AG20443 (cell line): Measurements from ENCODE around the gene SNRNP48.

Experiments used
- DNase-seq: peaks from one replicate; pipeline ENCODE4 v3.0.0; 2012; ENCODE audit warnings: low spot score, mixed read lengths

SNRNP48 gene

DNA sequence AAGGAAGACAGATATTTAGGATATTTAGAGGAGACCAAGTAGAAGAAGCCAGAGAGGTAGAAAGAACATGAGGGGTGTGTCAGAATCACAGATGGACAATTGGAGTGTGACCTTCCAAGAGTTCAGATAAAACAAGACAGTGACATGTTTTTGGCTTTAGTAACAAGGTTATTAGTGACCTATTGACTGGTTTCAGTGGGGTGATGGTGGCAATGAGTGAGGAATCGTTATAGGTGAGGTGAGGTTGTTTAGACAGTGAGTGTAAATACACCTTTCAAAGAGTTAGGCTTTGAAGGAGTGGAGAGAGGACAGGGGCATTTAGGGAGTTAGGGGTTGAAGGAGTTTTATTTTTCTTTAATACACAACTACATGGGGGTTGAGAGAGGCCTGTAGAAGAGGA, 3.2 kb downstream of the SNRNP48 start:
- no peak for DNase-seq

DNA sequence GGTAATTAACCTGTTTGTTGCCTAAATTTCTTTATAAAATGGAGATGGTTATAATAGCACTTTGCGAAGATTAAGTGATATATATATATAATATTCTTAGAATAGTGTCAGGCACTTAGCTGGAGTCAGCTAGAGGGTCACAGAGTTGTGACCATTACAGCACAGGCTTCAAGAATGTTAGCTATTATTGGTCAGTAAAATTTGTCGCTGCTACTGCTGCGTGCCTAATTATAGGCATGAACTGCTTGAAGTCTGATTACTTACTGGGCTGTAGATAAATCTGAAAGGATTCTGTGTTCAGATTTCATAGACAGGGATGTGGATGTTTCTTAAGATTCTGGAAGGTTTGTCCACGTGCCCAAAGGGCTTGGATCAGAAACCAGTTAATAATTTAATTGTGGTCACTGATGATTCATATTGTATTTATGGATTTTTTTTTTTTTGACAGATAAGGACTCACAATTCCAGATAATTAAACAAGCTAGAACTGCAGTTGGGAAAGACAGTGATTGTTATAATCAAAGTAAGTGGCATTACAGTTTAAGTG, 4.7 kb downstream of the SNRNP48 start:
- no peak for DNase-seq

DNA sequence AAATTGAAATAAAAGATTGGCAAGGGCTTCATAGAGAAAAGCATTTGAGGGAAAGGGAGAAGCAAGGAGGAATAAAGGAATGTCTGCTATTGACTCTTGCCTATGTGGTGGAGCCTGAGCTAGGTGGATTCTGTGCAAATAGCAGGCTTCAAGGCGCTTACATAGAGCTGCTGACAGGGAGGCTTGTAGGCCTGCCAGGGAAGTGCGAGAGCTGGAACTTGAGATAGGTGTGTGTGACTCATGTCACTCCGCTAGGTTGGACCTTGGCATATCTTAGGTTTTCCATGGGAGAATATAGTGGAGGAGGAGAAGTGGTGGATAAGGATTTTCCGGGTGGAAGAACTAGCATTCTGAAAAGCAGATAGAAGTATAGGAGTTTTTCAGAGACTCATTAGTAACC, 14.0 kb downstream of the SNRNP48 start:
- no peak for DNase-seq

DNA sequence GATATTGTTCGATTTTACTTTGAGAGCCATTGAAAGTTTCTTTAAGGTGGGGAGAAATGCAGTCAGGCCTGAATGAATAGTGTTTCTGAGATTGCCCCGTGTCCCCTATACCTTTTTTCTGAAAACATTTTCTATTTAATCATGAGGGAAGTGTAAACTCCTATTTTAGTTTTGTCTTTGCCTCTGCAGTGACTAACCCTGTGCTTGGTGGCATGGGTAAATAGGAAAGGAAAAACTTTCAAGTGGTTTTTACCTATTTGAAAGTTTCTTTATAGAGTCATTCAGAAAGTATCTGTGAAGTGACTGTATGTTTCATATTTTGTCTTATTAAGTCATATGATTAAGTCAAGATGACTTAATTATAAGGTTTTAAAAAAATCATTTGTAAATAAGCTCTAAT, 14.5 kb downstream of the SNRNP48 start:
- DNase-seq, result no peak

DNA sequence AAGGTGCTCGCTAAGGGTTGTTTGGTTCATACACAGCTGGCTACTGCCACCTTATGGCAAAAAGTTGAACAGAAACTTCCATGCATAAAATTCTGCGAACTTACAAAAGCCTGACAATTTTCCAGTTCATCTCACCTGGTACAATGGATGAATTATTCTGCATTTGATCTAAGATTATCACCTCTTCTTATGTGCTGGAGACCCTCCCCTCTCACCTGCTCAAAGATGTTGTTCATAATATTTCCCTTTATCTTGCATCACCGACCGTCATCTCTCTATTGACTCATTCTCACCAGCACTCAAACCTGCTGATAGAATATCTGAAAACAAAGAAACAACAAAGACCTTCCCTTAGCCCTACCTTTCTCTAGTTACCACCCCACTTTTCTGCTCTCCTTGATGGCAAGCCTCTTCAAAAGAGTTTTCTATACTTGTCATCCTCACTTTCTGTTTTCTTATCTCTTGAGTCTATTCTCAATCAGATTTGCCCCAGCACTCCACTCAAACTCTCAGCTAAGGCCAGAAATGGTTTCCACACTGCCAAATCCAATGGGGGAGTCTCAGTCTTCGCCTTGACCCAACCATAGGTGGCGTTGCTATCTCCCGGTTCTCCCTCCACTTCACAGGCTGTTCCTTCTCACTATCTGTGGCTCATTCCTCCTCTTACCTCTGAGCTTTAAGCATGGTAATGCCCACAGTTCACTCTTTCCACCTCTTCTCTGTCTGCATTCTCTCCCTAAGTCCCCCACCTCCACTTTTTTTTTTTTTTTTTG, 25.8 kb downstream of the SNRNP48 start:
- DNase-seq, result peak; percentile 61

DNA sequence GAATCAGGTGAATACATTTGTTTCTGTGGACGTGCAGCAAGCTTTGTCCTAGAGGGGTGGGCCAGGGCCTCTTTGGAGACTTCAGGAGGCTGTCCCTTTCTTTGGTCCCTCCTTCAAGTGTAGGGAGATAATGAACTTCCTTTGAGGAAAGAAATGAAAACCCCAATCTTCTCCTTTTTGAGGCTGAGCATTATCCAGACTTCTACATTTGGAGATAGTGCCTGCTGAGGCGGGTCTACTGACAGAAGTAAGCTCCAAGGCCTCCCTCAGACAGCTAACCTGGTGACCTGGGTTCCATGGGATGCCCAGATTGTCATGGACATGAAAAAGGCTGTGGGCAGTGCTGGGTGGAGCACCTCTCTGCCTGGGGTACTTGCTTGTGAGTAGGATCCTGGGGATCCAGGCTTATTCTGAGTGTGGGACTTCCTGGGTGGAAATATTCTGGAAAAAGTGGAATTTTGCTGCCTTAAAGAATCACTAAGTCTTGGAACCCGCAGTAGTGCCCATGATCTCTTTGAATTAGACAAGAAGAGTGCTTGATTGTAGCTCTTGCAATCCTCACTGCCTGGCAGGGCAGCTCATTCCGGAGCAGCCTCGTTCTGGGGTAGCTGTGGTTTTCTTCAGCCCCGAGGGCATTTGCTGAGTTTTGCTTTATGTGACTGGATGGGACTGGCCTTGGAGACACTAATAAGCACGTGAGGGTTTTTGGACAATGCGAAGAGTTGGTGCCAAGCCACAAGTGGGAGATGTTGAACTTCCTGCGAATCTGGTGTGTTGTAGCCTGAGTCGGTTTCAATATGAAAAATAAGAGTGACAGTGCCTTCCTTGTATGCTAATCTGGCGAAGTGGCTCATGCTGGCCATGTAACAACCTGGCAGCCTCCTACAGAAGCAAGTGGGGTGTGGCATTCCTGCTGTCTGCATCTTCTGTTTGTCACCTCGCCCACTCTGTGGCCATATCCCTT, 28.1 kb downstream of the SNRNP48 start:
- DNase-seq, result peak; percentile 81

DNA sequence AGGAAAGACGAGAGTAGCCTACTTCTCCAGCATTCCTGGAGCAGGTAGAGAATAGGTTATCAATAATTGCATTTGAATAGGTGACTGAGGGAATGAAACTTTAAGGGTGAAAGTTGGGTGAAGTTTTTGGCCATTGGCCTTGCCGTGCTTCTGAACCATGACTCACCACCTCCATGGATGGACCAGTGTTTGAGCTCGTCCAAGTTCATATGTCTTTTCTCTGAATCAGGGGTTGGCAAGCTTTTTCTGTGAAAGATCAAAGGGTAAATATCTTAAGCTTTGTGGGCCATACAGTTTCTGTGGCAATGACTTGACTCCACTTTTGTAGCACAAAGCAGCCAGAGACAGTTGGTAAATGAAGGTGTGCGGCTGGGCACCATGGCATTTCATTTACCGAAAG, 31.8 kb downstream of the SNRNP48 start:
- DNase-seq, result no peak

DNA sequence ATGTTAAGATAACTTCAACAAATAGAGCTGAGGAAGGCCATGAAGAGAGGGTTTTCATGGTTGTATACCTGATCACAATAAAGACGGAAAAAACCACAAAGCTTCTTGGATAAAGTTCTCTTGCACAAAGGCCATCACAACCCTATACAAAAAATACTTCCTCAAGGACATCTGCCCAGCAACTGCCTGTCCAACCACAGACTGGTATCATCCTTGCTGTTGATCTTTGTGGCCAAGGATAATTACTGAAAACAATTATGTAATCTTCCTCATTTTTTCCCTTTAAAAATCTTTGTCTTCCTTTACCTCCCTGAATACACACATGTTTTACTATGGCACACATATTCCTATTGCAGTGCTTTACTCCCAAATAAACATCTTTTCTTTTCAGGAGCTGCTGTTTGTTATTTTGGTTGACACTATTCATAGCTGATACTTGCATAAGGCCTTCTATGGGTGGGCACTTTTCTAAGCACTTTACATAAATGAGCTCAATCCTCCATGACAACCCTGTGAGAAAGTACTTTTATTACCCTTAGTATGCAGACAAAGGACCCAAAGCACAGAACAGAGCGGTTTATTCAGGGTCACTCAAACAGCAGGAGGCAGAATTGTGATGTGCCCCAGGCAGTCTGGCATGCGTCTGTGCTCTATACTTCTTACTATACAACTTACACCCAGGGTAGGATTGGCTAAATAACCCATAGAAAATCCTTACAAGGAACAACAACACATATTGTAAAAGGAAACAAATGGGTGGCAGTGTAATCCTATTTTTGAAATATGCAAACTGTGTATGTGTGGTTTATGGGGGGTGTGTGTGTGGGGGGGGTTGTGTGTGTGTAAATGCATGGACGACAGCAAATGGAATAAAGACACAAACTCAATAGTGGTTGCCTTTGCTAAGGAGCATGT, 35.1 kb downstream of the SNRNP48 start:
- no peak for DNase-seq

DNA sequence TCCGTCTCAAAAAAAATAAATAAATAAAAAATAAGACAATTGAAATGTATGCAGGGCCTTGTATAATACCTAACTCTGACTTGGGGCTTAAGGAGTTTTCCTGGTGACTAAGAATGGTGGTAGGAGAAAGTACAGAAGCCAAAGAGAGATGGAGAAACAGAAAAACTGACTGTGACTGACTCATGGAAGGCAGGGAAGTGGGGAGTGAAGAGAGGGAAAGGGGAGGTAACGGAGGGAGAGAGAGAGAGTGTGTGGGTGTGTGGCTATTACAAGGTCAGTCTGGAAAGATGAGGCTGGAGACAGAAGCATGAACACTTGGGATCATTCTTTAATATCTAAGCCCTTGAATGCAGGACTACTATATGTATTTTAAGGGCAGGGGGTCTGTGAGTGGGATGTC, 38.5 kb downstream of the SNRNP48 start:
- DNase-seq, result peak; percentile 67

DNA sequence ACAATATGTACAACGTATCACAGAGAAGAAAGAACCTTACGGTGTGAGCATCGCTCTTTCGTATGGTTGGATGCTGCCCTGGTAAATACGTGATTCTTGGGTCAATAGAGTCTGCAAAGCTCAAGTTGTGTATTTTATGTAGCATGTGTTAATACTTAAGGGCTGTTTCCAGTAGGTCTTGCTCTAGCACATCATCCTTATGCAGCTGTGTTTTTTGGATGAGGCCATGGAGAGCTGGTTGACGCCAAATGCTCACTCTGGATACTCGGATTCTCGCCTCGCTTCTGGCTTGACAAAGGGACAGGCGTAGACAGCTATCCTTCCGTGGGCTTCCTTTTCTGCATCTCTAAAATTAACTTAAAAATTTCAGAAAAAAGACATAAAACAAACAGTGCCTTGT, 38.9 kb downstream of the SNRNP48 start:
- DNase-seq, result peak; percentile 36

DNA sequence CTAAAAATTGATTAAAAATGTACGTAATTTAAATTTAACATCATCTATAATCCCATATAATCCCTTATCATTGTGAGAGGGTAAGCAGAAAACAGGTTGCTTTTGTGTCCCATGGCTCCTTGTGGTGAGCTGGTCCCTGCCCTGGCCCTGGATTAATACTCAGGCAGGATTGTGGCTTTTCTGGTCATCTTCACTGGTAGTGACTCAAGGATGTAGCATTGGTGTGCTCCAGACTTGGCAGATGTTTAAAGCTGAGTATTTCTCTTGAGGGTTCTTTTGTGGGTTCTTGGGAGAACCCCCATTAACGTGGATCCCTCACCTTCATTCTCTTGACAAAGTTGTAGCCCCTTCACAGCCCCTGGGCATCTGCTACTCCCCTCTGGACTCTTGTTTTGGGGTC, 39.3 kb downstream of the SNRNP48 start:
- DNase-seq, result peak; percentile 69

DNA sequence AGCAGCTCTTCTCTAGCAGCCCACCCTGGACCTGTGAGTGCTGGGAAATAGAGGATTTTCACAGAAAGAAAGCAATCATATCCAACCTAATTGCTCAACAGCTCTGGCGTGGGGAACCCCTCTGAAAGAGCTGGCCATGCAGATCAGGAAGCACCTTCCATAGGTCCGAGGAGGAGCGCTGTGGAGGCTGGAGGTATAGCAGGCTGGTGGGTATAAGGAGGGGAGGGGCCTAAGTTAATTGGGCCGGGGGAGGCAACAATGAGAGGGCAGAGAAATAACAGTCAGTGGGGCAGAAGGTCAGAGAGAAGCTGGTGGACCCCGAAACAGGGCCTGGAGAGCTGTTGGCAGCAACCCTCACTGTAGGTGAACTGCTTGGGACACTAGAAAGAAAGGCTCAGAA, 40.8 kb downstream of the SNRNP48 start:
- no peak for DNase-seq

DNA sequence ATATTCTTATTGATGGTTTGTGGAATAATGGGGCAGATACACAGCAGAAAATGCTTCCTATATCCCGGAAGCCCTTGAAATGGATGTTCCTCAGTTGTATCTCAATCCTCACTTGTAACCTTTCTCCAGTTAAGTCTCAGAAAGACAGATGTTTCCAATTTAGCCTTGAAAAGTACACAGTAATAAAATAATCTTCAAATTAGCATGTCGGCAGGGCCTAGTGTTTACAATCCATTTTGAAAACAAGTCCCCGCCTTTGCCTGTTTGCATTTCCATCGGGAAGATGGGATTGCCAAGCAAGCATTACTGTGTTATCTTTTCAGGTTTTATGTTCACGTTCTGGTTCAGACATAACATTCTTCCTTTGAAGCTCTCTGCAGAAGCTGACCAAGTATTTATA, 41.5 kb downstream of the SNRNP48 start:
- DNase-seq, result no peak

DNA sequence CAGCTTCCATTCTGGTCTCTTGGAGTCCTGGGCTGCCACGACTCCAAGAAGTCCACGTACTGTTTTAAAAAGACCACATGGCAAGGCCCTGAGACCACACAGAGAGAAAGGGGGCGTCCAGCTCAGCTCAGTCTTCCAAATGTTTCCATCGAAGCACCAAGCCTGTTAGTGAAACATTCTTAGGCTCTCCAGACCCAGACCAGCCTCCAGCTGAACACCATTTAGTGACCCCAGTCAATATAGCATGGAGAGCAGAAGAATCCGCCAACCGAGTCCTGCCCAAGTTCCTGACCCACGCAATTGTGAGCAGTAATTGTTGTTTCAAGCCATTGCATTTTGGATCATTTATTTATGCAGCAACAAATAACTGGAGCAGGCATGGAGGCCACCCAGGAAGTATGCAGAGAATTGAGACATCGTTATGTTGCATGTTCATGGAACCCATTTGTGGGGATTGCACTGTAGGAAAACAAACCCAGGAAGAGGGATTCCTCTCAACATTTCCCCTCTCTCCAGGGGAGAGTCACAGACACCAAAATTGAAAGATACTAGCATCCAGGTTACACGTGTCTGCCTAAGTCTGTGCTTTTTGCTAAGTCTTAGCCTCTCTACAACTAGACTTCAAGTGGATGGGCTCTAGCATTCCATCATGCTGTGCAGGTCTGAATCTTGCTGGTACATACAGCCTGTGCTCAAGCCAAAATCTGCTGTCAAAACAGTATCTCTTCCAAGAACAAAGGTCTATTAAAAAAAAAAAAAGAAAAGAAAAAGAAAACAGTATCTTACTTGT, 42.7 kb downstream of the SNRNP48 start:
- no peak for DNase-seq

DNA sequence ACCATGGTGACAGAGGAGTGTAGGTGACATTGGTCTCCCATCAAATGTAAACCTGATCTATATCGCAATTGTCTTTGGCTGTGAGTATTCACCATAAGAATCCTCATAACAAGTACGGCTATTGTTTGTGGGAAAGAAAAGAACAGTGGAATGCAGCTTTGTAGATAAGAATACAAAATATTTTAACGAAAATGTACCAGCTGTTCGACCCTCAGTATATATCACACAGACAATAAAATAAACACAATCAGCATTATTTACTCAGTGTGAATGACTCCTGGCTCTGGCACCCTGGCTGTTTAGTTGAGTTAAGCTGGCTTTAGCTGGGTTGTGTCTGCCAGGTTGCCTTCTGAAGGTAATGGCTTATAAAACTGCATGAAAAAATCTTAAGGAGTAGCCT, 43.4 kb downstream of the SNRNP48 start:
- DNase-seq, result no peak

DNA sequence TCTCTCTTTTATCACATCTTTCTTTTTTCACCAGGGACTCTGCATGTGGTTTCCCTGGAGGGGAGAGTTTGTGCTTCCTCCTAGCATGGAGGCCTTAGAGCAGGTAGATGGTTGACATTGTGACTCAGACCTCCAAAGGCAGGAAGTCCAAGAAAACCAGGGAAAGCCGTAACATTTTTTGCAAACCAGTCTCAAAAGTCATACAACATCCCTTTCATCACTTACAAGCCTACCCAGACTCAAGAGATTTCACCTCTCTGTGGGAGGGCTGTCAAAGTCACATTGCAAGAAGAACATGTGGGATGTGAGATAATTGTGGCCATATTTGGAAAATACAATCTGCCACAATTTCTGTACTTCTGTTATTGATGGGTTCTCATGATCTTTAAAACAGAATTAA, 46.2 kb downstream of the SNRNP48 start:
- no peak for DNase-seq

DNA sequence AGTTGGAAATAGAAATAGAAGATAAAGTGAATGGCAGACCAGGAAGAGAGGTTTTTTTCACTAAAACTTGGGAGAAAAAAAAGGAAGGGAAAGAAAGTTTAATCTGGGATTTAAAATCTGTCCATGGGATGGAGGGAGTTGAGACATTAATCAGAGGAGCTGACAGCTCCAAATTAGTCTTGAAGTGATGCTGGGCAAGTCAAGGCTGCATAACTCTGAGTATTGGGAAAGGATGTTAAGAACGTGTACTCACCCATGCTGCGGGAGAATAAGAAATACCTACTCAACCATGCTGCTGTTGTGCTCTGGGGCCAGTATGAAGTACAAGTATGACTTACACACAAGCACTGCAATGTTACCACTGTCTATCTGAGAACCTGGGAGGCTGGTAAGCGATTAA, 47.5 kb downstream of the SNRNP48 start:
- no peak for DNase-seq

DNA sequence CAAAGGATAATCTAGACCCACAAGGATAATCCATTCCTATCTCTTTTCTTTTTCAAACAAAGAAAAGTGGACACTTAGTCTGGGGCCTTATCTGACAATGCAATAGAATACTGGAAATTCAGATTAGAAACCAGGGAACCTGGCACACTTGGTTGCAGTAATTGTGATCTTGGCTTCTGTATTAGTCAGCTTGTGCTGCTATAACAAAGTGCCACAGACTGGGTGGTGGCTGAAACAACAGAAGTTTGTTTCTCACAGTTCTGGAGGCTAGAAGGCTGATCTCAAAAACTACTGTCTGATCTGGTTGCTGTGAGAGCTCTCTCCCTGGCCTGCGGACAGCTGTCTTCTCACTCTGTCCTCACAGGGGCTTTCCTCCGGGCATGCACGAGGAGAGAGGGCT, 49.4 kb downstream of the SNRNP48 start:
- no peak for DNase-seq

DNA sequence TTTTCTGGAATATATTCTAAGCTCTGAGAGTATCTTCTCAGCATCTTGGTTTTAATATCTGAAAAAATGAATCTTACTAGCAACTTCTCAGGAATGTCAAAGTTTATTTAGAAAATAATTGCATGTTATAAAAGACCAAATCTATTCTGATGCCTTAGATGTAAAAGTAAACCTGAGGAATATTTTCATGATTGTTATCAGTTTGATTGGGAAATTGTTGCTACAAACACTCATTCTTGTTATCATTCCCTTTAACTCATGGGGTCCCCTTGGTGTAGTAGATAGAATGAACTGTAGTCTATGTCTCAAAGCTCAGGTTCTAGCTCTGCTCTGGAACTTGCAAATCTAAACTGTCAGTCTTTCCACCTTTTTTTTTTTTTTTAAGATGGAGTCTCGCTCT, 50.0 kb downstream of the SNRNP48 start:
- no peak for DNase-seq

DNA sequence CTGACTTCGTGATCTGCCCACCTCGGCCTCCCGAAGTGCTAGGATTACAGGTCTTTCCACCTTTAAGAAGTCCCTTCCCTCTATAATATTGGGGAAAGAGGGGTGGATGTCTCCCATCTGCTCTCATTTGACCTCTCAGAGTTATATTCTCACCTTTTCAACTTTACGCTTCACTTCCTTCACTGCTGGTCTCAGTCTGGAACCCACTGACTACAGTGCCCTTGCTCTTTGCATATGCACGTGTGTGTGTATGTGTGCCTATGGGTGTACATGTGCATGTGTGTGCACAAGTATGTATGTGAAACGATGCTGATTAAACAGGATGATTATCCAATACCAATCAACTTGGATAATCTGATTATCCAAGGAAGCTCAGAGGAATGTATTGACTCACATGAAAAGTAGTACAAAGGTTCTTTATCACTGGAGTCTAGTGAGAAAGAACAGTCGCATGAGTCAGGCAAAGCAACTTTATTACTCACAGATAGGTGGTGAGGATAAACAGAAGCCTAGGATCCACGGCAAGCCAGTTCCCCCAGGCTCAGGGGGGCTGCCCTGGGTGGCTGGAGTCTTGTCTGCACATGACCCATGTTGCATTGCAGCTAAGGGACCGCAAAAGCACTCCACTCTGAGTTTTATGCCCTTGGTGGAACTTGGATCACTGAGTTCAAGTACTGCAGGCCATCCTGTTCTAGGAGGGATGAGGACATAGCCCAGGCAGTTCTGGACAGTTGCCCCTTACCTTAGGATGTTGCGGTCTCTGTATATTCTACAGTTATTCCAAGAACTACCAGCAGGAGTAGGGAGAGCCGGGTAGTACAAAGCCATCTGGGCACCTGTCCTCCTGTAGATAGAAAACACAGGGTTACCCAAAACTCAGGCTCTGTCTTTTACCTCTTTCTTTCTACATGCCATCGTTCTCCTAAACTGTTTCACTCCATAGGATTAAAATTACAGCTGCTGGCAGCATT, 50.9 kb downstream of the SNRNP48 start:
- peak; percentile 62 for DNase-seq
